ENCODE data around the gene ITLN2.

GRCh38 chr1:160916666-160917065, 37.9 kb downstream of the ITLN2 start:
- TF ChIP-seq CTCF (IDR thresholded peaks at IDR 0.05; ENCODE audit: insufficient read depth, low read length, poor library complexity, severe bottlenecking) (no peak), EZH2phosphoT487 (conservative IDR thresholded peaks at IDR 0.05; ENCODE audit: low read length) (no peak)
